K562 (cell line): Measurements from ENCODE around the gene AGA. TPM values are rescaled to one million over a fixed set of nuclear protein-coding genes. Genes with fewer than 3 reads are reported as not detected.
A peak's percentile ranks its signal among the peaks of the same experiment; 100 is the strongest.

ENCODE experiments used
- CC2D1A ChIP-seq: fragments of 450-650 bp; IDR thresholded peaks from 2 replicates; pipeline ENCODE4 v1.6.1; 2017; ENCODE audit warnings: mild to moderate bottlenecking
- CHD4 ChIP-seq: fragments of 200-600 bp; sonication (generic); IDR thresholded peaks from 3 replicates; pipeline ENCODE4 v1.6.1; 2012; ENCODE audit warnings: low read depth, mild to moderate bottlenecking, mixed read lengths, low read length, inconsistent platforms; ENCODE audit not compliant: insufficient read depth, insufficient replicate concordance, poor library complexity, severe bottlenecking
- ELF4 ChIP-seq: fragments of 450-650 bp; formaldehyde crosslinking; IDR thresholded peaks from 2 replicates; pipeline ENCODE4 v1.4.0; 2022; ENCODE audit warnings: missing genetic modification characterization
- FOXJ2 ChIP-seq: fragments of 200-800 bp; sonication (Bioruptor generic); IDR thresholded peaks from 2 replicates; pipeline ENCODE4 v1.6.1; 2016; ENCODE audit warnings: missing genetic modification characterization, missing compliant biosample characterization
- FUS ChIP-seq: fragments of 200-400 bp; formaldehyde crosslinking; optimal IDR thresholded peaks from 2 replicates; pipeline ENCODE3; 2017; ENCODE audit warnings: low read depth, low read length
- HDAC2 ChIP-seq: fragments of 450-650 bp; IDR thresholded peaks from 2 replicates; pipeline ENCODE4 v1.6.1; 2016; ENCODE audit warnings: mild to moderate bottlenecking
- KLF1 ChIP-seq: fragments of 450-650 bp; IDR thresholded peaks from 2 replicates; pipeline ENCODE4 v1.6.1; 2016; ENCODE audit warnings: missing genetic modification characterization, missing compliant biosample characterization
- MTA2 ChIP-seq: fragments of 450-650 bp; IDR thresholded peaks from 2 replicates; pipeline ENCODE4 v1.6.1; 2016; ENCODE audit warnings: low read depth
- NFRKB ChIP-seq: fragments of 450-650 bp; IDR thresholded peaks from 2 replicates; pipeline ENCODE4 v1.6.1; 2016; ENCODE audit warnings: low read depth
- SREBF1 ChIP-seq: fragments of 150-350 bp; IDR thresholded peaks from 2 replicates; pipeline ENCODE4 v1.6.1; 2014; ENCODE audit warnings: antibody characterized with exemption, low read depth, low read length, borderline replicate concordance
- ZBTB34 ChIP-seq: fragments of 250-450 bp; sonication (Bioruptor Pico); IDR thresholded peaks from 2 replicates; pipeline ENCODE4 v1.8.0; 2021; ENCODE audit warnings: mild to moderate bottlenecking, moderate library complexity
- ZNF143 ChIP-seq: sonication (generic); formaldehyde crosslinking; IDR thresholded peaks from 2 replicates; pipeline ENCODE4 v1.9.0; 2022; ENCODE audit warnings: mild to moderate bottlenecking, missing genetic modification reagents
- ZNF174 ChIP-seq: fragments of 250-450 bp; sonication (Bioruptor Pico); IDR thresholded peaks from 2 replicates; pipeline ENCODE4 v1.4.0; 2020; ENCODE audit warnings: mild to moderate bottlenecking
- ZNF239 ChIP-seq: fragments of 250-450 bp; sonication (Bioruptor Pico); IDR thresholded peaks from 2 replicates; pipeline ENCODE4 v1.4.0; 2020; ENCODE audit warnings: mild to moderate bottlenecking
- ZNF311 ChIP-seq: fragments of 250-450 bp; sonication (Bioruptor Pico); IDR thresholded peaks from 2 replicates; pipeline ENCODE4 v1.4.0; 2020; ENCODE audit warnings: mild to moderate bottlenecking, moderate library complexity
- polyA plus RNA-seq, 8 experiments: library from polyadenylated mRNA; depleted of rRNA in 4 of 8; stranded (reverse) in 5 of 8; unstranded in 3 of 8; fragments of >200 nt; fragmentation: Nextera tagmentation in 2 of 8; fragmentation: Illumina TruSeq in 1 of 8; extraction: Ambion mirVana in 2 of 8; extraction: Trizol in 1 of 8; gene quantifications; 2 replicates each; pipeline versions ENCODE4 v1.2.1 to v1.2.3, GENCODE V29; 2011 to 2014; ENCODE audit warnings: inconsistent platforms in 1 of 8, missing spikeins in 1 of 8
- total RNA-seq, 7 experiments: library from RNA; depleted of rRNA in 6 of 7; stranded (reverse); fragments of >200 nt in 6 of 7; fragmentation: Illumina TruSeq in 2 of 7; extraction: Trizol in 2 of 7; gene quantifications; 2 replicates each; pipeline versions ENCODE4 v1.2.1 to v1.2.3, GENCODE V29; 2011 to 2021; ENCODE audit warnings: low replicate concordance in 1 of 7
- TF ChIP-seq, protein P1 (sequence below), 2 experiments: fragments of 450-650 bp; IDR thresholded peaks; 2 replicates each; pipeline ENCODE4 v1.6.1; 2018; ENCODE audit warnings: mild to moderate bottlenecking in 2 of 2, low read depth in 1 of 2; ENCODE audit not compliant: partially characterized antibody in 2 of 2
- TF ChIP-seq, protein P2 (sequence below): fragments of 250-450 bp; sonication (Bioruptor Pico); IDR thresholded peaks from 2 replicates; pipeline ENCODE4 v1.8.0; 2021; ENCODE audit warnings: moderate library complexity, mild to moderate bottlenecking, inconsistent platforms
- TF ChIP-seq, protein P3 (sequence below): sonication (generic); formaldehyde crosslinking; IDR thresholded peaks from 2 replicates; pipeline ENCODE4 v1.8.1; 2022; ENCODE audit warnings: missing genetic modification reagents
- TF ChIP-seq, protein P4 (sequence below): fragments of 450-650 bp; formaldehyde crosslinking; conservative IDR thresholded peaks from 2 replicates; pipeline ENCODE4 v1.4.0; 2022; ENCODE audit warnings: mild to moderate bottlenecking, missing genetic modification characterization

Gene AGA
- total and polyA plus RNA-seq, 9 of the 15 experiments (the other 6 are each of a cell fraction or from before 2014, with no cell fraction given) = 8.5 to 25.0 (median 12.6) TPM

DNA sequence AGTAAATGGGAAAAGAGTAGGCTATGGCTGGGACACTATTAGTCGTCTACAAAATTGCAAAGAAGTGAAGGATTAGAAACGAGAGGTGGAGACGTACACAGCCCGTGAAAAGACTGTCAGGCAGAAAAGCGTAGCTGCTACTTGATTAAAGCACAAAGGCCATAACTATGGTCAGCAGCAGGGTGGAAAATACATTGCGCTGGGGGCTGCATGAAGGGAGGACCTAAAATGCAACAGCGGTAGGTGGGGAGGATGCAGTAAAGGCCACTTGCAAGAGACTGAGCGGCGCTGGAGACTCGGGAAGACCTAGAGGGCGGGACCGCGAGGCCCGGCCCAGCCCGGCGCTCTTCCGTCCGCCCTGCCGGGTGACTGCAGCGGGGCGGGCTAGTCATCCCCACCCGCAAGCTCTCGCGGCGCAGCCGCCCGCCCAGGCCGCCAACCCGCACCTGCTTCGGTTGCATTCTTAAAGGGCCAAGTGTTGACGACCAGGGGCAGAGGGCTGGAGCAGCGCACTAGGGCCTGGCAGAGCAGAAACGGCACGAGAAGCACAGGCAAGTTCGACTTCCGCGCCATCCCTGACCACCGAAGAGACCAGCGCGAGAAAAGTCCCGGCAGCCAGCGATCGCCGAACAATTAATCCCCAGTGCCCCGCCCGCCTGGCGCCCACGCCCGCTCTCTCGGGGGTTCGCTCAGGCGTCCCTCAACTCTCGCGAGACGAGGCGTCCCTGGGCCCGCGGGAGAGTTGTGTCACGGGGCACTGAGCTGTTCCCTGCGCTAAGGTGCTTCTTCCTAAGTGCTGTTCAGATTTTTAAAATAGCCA lies at the start of gene AGA (continued):
- TF ChIP-seq, protein P1, sequence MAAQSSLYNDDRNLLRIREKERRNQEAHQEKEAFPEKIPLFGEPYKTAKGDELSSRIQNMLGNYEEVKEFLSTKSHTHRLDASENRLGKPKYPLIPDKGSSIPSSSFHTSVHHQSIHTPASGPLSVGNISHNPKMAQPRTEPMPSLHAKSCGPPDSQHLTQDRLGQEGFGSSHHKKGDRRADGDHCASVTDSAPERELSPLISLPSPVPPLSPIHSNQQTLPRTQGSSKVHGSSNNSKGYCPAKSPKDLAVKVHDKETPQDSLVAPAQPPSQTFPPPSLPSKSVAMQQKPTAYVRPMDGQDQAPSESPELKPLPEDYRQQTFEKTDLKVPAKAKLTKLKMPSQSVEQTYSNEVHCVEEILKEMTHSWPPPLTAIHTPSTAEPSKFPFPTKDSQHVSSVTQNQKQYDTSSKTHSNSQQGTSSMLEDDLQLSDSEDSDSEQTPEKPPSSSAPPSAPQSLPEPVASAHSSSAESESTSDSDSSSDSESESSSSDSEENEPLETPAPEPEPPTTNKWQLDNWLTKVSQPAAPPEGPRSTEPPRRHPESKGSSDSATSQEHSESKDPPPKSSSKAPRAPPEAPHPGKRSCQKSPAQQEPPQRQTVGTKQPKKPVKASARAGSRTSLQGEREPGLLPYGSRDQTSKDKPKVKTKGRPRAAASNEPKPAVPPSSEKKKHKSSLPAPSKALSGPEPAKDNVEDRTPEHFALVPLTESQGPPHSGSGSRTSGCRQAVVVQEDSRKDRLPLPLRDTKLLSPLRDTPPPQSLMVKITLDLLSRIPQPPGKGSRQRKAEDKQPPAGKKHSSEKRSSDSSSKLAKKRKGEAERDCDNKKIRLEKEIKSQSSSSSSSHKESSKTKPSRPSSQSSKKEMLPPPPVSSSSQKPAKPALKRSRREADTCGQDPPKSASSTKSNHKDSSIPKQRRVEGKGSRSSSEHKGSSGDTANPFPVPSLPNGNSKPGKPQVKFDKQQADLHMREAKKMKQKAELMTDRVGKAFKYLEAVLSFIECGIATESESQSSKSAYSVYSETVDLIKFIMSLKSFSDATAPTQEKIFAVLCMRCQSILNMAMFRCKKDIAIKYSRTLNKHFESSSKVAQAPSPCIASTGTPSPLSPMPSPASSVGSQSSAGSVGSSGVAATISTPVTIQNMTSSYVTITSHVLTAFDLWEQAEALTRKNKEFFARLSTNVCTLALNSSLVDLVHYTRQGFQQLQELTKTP (IDR thresholded peaks at IDR 0.05; ENCODE audit: low read depth in 1 of 2, partially characterized antibody in 2 of 2) = peak in 1 of 2 experiments; percentile 97
- TF ChIP-seq MTA2 (no peak), CC2D1A (no peak), ZBTB34 (no peak), FUS (no peak), ELF4 (CRISPR knock-in tag) (no peak), HDAC2 (peak; percentile 71; the same call in 1 of the 2 replicates), ZNF143 (CRISPR knock-in tag) (no peak), ZNF174 (CRISPR knock-in tag) (no peak), ZNF311 (CRISPR knock-in tag) (no peak), KLF1 (tag) (peak; percentile 30; the same call in 1 of the 2 replicates), NFRKB (peak; percentile 34), FOXJ2 (tag) (peak; percentile 55; the same call in 1 of the 2 replicates), ZNF239 (CRISPR knock-in tag) (no peak), CHD4 (no peak), SREBF1 (no peak)
- TF ChIP-seq, protein P2, sequence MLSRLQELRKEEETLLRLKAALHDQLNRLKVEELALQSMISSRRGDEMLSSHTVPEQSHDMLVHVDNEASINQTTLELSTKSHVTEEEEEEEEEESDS (CRISPR knock-in tag) = no peak
- TF ChIP-seq, protein P3, sequence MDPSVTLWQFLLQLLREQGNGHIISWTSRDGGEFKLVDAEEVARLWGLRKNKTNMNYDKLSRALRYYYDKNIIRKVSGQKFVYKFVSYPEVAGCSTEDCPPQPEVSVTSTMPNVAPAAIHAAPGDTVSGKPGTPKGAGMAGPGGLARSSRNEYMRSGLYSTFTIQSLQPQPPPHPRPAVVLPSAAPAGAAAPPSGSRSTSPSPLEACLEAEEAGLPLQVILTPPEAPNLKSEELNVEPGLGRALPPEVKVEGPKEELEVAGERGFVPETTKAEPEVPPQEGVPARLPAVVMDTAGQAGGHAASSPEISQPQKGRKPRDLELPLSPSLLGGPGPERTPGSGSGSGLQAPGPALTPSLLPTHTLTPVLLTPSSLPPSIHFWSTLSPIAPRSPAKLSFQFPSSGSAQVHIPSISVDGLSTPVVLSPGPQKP (CRISPR knock-in tag) = no peak
- TF ChIP-seq, protein P4, sequence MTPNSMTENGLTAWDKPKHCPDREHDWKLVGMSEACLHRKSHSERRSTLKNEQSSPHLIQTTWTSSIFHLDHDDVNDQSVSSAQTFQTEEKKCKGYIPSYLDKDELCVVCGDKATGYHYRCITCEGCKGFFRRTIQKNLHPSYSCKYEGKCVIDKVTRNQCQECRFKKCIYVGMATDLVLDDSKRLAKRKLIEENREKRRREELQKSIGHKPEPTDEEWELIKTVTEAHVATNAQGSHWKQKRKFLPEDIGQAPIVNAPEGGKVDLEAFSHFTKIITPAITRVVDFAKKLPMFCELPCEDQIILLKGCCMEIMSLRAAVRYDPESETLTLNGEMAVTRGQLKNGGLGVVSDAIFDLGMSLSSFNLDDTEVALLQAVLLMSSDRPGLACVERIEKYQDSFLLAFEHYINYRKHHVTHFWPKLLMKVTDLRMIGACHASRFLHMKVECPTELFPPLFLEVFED (CRISPR knock-in tag) = 0 out of 2 replicates have a peak, but pooled peaks have one; percentile 53
